C4-2B (cell line): Measurements from ENCODE around the gene CTSH.

Experiments used
- CTCF ChIP-seq: fragments of 450-650 bp; conservative IDR thresholded peaks from 2 replicates; pipeline ENCODE4 v1.5.1; 2017; ENCODE audit warnings: mild to moderate bottlenecking
- ZFX ChIP-seq: fragments of 450-650 bp; IDR thresholded peaks from 2 replicates; pipeline ENCODE4 v1.6.1; 2017

DNA sequence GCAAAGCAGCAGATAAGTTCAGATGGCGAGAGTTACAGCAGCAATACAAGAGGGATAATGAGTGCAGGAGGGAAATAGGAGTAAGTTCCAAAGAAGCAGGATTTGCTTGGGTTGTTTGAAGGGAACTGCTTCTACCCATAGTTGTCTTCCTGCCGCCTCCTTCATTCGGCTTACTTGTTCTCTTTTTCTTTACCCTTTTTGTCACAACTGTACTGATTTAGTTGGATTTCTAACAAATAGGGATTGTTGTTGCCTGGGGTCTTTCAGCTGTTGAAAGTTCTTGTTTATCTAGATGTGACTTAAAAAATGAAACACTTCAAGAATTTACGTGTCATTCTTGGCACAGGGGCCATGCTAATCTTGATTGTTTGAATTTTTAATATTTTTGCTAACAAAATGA, 46.3 kb downstream of the CTSH start:
- TF ChIP-seq CTCF = no peak
- no peak for TF ChIP-seq ZFX
